CD14-positive monocyte (primary cell): Measurements from ENCODE around the gene MAPK8IP2. TPM values are rescaled to one million over a fixed set of nuclear protein-coding genes. Genes with fewer than 3 reads are reported as not detected.

Source experiments
- DNase-seq, 3 donors: peaks; one replicate each; pipeline ENCODE4 v3.0.0-alpha.2; 2011 to 2022
- H2AFZ ChIP-seq: 2 replicates; pipeline ENCODE4 v1.6.0; 2012; ENCODE audit warnings: mild to moderate bottlenecking, low read depth, low read length, inconsistent platforms; ENCODE audit not compliant: insufficient read depth, poor library complexity, severe bottlenecking
- H3K27ac ChIP-seq, 2 donors: 1 replicate in 1 of 2; 2 replicates in 1 of 2; pipeline ENCODE4 v1.5.1; 2012 to 2013; ENCODE audit warnings: low read length in 2 of 2, control low read depth in 1 of 2, inconsistent platforms in 1 of 2, low read depth in 1 of 2, mild to moderate bottlenecking in 1 of 2
- H3K27me3 ChIP-seq, 2 donors: one replicate each; pipeline versions ENCODE4 v1.6.0 to v1.6.1; 2011 to 2013; ENCODE audit warnings: low read length in 2 of 2; ENCODE audit not compliant: control insufficient read depth in 2 of 2, insufficient read depth in 2 of 2
- H3K36me3 ChIP-seq, 2 donors: replicated peaks in 1 of 2; 1 replicate in 1 of 2; 2 replicates in 1 of 2; pipeline versions ENCODE4 v1.5.1 to v1.6.1; 2012 to 2013; ENCODE audit warnings: low read length in 2 of 2, control low read depth in 1 of 2, inconsistent platforms in 1 of 2, mild to moderate bottlenecking in 1 of 2; ENCODE audit not compliant: insufficient read depth in 2 of 2, control insufficient read depth in 1 of 2
- H3K4me1 ChIP-seq, 2 donors: 1 replicate in 1 of 2; 2 replicates in 1 of 2; pipeline versions ENCODE4 v1.5.1 to v1.6.1; 2012 to 2013; ENCODE audit warnings: low read length in 2 of 2, control low read depth in 1 of 2, inconsistent platforms in 1 of 2, mild to moderate bottlenecking in 1 of 2, moderate library complexity in 1 of 2; ENCODE audit not compliant: insufficient read depth in 2 of 2, control insufficient read depth in 1 of 2
- H3K4me2 ChIP-seq: replicated peaks from 2 replicates; pipeline ENCODE3; 2012; ENCODE audit warnings: low read length, moderate library complexity, mild to moderate bottlenecking; ENCODE audit not compliant: poor library complexity, severe bottlenecking; ENCODE audit errors: extremely low read depth
- H3K4me3 ChIP-seq, 3 experiments: fragments of 200-600 bp in 1 of 3; sonication (generic) in 1 of 3; replicated peaks in 1 of 3; 1 replicate in 2 of 3; 2 replicates in 1 of 3; pipeline ENCODE4 v1.5.1; 2011 to 2013; ENCODE audit warnings: low read length in 3 of 3, mild to moderate bottlenecking in 3 of 3, control low read depth in 2 of 3, low read depth in 2 of 3, inconsistent platforms in 1 of 3, moderate library complexity in 1 of 3
- H3K79me2 ChIP-seq: 2 replicates; pipeline ENCODE4 v1.6.0; 2012; ENCODE audit warnings: mild to moderate bottlenecking, control low read depth, inconsistent platforms, low read length, moderate library complexity; ENCODE audit not compliant: insufficient read depth
- H3K9ac ChIP-seq: 2 replicates; pipeline ENCODE4 v1.6.0; 2017; ENCODE audit warnings: low read length, mild to moderate bottlenecking; ENCODE audit not compliant: insufficient read depth, poor library complexity, severe bottlenecking
- H3K9me3 ChIP-seq, 2 donors: replicated peaks in 1 of 2; 1 replicate in 1 of 2; 2 replicates in 1 of 2; pipeline versions ENCODE4 v1.5.1 to v1.6.1; 2012 to 2013; ENCODE audit warnings: low read length in 2 of 2, control low read depth in 1 of 2; ENCODE audit not compliant: control insufficient read depth in 1 of 2, insufficient read depth in 1 of 2
- H4K20me1 ChIP-seq: 2 replicates; pipeline ENCODE4 v1.6.0; 2012; ENCODE audit warnings: mild to moderate bottlenecking, low read length, control low read depth, moderate library complexity; ENCODE audit not compliant: insufficient read depth
- H3K27ac Mint-ChIP-seq, 7 donors: one replicate each; pipeline ENCODE4 v1.8.0; 2020; ENCODE audit warnings: mild to moderate bottlenecking in 7 of 7, mixed read lengths in 7 of 7, moderate library complexity in 6 of 7, inconsistent platforms in 2 of 7
- H3K27me3 Mint-ChIP-seq, 3 donors: one replicate each; pipeline ENCODE4 v1.8.0; 2021 to 2022; ENCODE audit warnings: low read depth in 3 of 3, mild to moderate bottlenecking in 3 of 3, mixed read lengths in 3 of 3, moderate library complexity in 3 of 3, inconsistent platforms in 1 of 3
- H3K36me3 Mint-ChIP-seq, 2 donors: one replicate each; pipeline ENCODE4 v1.8.0; 2020; ENCODE audit warnings: mixed read lengths in 2 of 2, inconsistent platforms in 1 of 2, mild to moderate bottlenecking in 1 of 2
- H3K4me1 Mint-ChIP-seq: one replicate; pipeline ENCODE4 v1.8.0; 2020; ENCODE audit warnings: mild to moderate bottlenecking, mixed read lengths
- H3K4me3 Mint-ChIP-seq, 2 donors: one replicate each; pipeline ENCODE4 v1.8.0; 2020; ENCODE audit warnings: mild to moderate bottlenecking in 2 of 2, mixed read lengths in 2 of 2, moderate library complexity in 1 of 2
- H3K9me3 Mint-ChIP-seq, 7 donors: one replicate each; pipeline ENCODE4 v1.8.0; 2020 to 2022; ENCODE audit warnings: mixed read lengths in 7 of 7, mild to moderate bottlenecking in 6 of 7, moderate library complexity in 6 of 7, inconsistent platforms in 2 of 7
- CTCF ChIP-seq: fragments of 200-600 bp; IDR thresholded peaks from one replicate; pipeline ENCODE4 v1.8.0; 2022; ENCODE audit warnings: antibody characterized with exemption, mild to moderate bottlenecking
- WGBS: methylation state at CpG from one replicate; pipeline ENCODE4 v1.1.5; 2013; ENCODE audit warnings: missing lambda C conversion rate; ENCODE audit not compliant: insufficient coverage; 5-methylcytosine and 5-hydroxymethylcytosine counted together
- intact Hi-C, 2 donors: fragments of 100-400 bp; cut with micrococcal nuclease; formaldehyde crosslinking; loops; one replicate each; pipeline versions ENCODE4 v1.15.0 to v1.15.1; 2023
- polyA plus RNA-seq, 3 donors: library from polyadenylated mRNA; depleted of rRNA in 1 of 3; unstranded in 2 of 3; stranded (reverse) in 1 of 3; fragments of 300-500 nt in 2 of 3; fragments of >200 nt in 1 of 3; fragmentation: Illumina TruSeq in 2 of 3; gene quantifications; 1 replicate in 2 of 3; 2 replicates in 1 of 3; pipeline ENCODE4 v1.2.3, GENCODE V29; 2012 to 2021

Gene MAPK8IP2
- polyA plus RNA-seq, 3 donors: 0.17 TPM; not detected in 2

DNA sequence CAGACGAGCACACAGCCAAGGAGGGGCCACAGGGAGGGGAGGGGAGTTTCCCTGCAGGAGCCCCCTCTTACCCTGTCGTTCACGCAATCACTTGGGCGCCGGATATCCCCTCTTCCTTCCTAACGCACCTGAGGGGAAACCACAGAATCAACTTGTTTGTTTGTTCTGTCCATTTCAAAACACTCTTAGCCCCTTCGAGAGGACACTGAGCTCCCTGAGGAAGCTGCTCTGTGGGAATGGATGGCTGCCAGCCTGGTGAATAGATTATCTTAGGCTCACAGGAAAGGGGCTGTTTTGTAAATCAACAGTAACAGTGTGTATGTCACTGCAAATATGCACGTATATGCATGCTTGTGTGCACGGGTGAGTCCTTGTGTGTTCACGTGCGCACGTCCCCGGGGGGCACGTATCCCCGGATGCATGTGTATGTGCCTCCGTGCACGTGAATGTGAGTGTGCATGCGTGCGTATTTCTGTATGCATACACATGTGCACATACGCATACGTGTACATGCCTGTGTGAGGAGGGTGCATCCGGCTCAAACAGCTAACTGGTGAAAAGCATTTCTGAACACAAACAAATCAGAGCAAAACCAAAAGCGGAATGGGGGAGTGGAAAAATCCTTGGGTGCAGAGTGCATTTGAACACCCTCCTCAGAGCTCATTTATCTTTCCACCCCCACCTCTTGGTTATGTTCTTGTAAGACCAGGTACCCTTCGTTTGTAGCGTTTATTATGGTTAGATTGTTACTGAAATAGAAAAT, 20.2 kb downstream of the MAPK8IP2 start:
- H2AFZ ChIP-seq: no peak overlapping the region
- peaks cover 6% of the 10 kb centered on the region for H4K20me1 ChIP-seq
- peaks cover 7 to 11% of the 10 kb centered on the region in 2 donors for H3K36me3 ChIP-seq
- no peaks in the 10 kb centered on the region for H3K27me3 ChIP-seq
- H3K4me1 ChIP-seq: peaks cover 34 to 36% of the 10 kb centered on the region in 2 donors
- peak overlapping the region in 2 of 3 experiments; percentile 21 to 60 for H3K4me3 ChIP-seq
- peaks cover 36% of the 10 kb centered on the region for H3K4me1 Mint-ChIP-seq
- peak overlapping the region; percentile 71 for H3K4me2 ChIP-seq
- H3K27ac ChIP-seq: no peak overlapping the region
- peaks cover 7 to 16% of the 10 kb centered on the region in 2 donors for H3K36me3 Mint-ChIP-seq
- H3K27ac Mint-ChIP-seq: peak overlapping the region in 3 of 7 donors; percentile 6 to 82 (median 63)
- peak in 1 of 3 donors; percentile 34 for DNase-seq
- H3K9me3 Mint-ChIP-seq: peaks cover 0 to 4% (median 0%) of the 10 kb centered on the region in 7 donors
- intact Hi-C loops: loop anchor here (5.0 kb wide), 4 partner anchors 58 to 368 kb away; partner anchors contain the start of genes HDAC10 (in 1 of the 2), SCO2 (in 1 of the 2) and SYCE3 (in 1 of the 2)
- WGBS: 0% methylated on average over 12 of the region's 25 CpGs
- TF ChIP-seq CTCF: peak; percentile 82
- H3K4me3 Mint-ChIP-seq: peak overlapping the region; percentile 45 to 84
- peaks cover 5 to 10% (median 5%) of the 10 kb centered on the region in 3 donors for H3K27me3 Mint-ChIP-seq
- H3K9ac ChIP-seq: no peak overlapping the region
- no peaks in the 10 kb centered on the region for H3K9me3 ChIP-seq
- no peaks in the 10 kb centered on the region for H3K79me2 ChIP-seq

- peaks cover 38% of the 10 kb centered on the region for H3K4me1 Mint-ChIP-seq
- H3K27ac ChIP-seq: peak overlapping the region; percentile 16 to 33
- H4K20me1 ChIP-seq: peaks cover 6% of the 10 kb centered on the region
- H3K79me2 ChIP-seq: no peaks in the 10 kb centered on the region
- peaks cover 34 to 39% of the 10 kb centered on the region in 2 donors for H3K4me1 ChIP-seq
- H3K27me3 Mint-ChIP-seq: peaks cover 5 to 10% (median 5%) of the 10 kb centered on the region in 3 donors
- WGBS: 19% methylated on average over 6 of the region's 10 CpGs
- intact Hi-C loops: loop anchor here (5.0 kb wide), 4 partner anchors 59 to 369 kb away; partner anchors contain the start of genes HDAC10 (in 1 of the 2), SCO2 (in 1 of the 2) and SYCE3 (in 1 of the 2)
- no peaks in the 10 kb centered on the region for H3K27me3 ChIP-seq
- H3K4me3 ChIP-seq: peak overlapping the region in 1 of 3 experiments; percentile 60
- H3K9me3 Mint-ChIP-seq: peaks cover 0 to 4% (median 0%) of the 10 kb centered on the region in 7 donors
- peaks cover 8 to 22% of the 10 kb centered on the region in 2 donors for H3K36me3 Mint-ChIP-seq
- peak overlapping the region; percentile 71 for H3K4me2 ChIP-seq
- peak overlapping the region; percentile 63 to 84 for H3K4me3 Mint-ChIP-seq
- peak; percentile 21 to 31 (median 30) for DNase-seq
- peak overlapping the region; percentile 63 to 86 (median 76) for H3K27ac Mint-ChIP-seq
- peaks cover 9 to 14% of the 10 kb centered on the region in 2 donors for H3K36me3 ChIP-seq
- H3K9me3 ChIP-seq: no peaks in the 10 kb centered on the region
- TF ChIP-seq CTCF: no peak
- no peak overlapping the region for H3K9ac ChIP-seq
- H2AFZ ChIP-seq: peak overlapping the region; percentile 24
Measured at GRCh38 chr22:50621356-50621880, 20.8 kb downstream of the MAPK8IP2 start.
